ENCODE data around the gene TARS1. TPM values are rescaled to one million over a fixed set of nuclear protein-coding genes. Genes with fewer than 3 reads are reported as not detected.

Gene TARS1
- total RNA-seq (2021) (477 and 584 TPM in 2 replicates), Bru-seq, nascent RNA (percentile 100 among the genes with signal in this experiment), BruChase-seq, experiment 1, labeled RNA remaining after a 2-hour chase (percentile 99 among the genes with signal in this experiment), BruChase-seq, experiment 2, labeled RNA remaining after a 6-hour chase (percentile 100 among the genes with signal in this experiment)
- long read RNA-seq, full-length matches to known transcripts: 678 of 765 reads
- long read RNA-seq, partial matches to known transcripts: 57 of 765 reads
- long read RNA-seq, other reads (novel, unspliced or antisense): 30 of 765 reads

DNA sequence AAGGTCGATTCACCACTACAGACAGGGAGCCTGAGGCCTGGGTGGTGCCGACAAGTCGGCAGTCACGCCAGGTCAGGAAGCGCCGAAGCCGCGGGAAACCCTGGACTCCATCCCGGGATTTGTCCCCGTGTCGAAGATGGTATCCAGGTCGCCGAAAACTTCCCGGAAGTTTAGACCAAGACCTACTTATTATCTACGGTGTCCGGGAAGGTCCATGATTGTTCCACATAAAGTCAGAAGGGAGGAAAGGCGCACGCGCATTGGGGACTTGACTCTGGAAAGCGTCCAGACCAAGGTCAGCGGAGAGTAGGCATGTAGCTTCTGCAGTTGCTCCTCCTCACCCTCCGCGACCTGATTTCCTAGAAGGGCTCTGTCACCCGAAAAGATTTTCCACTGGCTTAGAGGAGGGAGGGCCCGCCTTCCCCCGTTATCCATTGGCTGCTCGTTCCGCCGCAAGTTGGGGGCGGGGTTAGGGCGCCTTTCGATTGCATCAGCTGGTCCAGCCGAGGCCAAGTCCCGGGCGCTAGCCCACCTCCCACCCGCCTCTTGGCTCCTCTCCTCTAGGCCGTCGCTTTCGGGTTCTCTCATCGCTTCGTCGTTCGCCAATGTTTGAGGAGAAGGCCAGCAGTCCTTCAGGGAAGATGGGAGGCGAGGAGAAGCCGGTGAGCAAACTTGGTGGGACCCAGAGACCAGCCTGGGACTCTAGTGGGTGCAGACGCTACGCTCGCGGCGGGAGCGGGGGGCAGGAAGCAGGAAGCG is at the start of gene TARS1:
TARS1 (plus strand) TSS at position 484 of the 759 bp plus-strand sequence; CDS start at position 606, 122 bp downstream.
- H3K27ac ChIP-seq: peak within 1 kb of the TSS; percentile 95
- peak within 1 kb of the TSS; percentile 97 for H2AFZ ChIP-seq
- peak within 1 kb of the TSS; percentile 96 for H3K4me2 ChIP-seq
- intact Hi-C loops (cut with micrococcal nuclease; ENCODE audit: unreplicated experiment): loop anchor here (1.0 to 5.0 kb wide), 7 partner anchors 207 to 1475 kb away; partner anchors contain the start of genes AMACR, BRIX1 and RAD1
- H3K9me3 ChIP-seq (ENCODE audit: insufficient read depth, low read depth): no peaks in the 10 kb centered on the region; the same call in 1 of the 2 replicates
- no TSS peak for BruUV-seq (replicated peaks)
- H3K9me2 ChIP-seq (ENCODE audit: insufficient read depth): no peaks in the 10 kb centered on the region
- TF ChIP-seq EZH2 (IDR thresholded peaks at IDR 0.05; ENCODE audit: low read depth): no peak
- TF ChIP-seq, protein P1, sequence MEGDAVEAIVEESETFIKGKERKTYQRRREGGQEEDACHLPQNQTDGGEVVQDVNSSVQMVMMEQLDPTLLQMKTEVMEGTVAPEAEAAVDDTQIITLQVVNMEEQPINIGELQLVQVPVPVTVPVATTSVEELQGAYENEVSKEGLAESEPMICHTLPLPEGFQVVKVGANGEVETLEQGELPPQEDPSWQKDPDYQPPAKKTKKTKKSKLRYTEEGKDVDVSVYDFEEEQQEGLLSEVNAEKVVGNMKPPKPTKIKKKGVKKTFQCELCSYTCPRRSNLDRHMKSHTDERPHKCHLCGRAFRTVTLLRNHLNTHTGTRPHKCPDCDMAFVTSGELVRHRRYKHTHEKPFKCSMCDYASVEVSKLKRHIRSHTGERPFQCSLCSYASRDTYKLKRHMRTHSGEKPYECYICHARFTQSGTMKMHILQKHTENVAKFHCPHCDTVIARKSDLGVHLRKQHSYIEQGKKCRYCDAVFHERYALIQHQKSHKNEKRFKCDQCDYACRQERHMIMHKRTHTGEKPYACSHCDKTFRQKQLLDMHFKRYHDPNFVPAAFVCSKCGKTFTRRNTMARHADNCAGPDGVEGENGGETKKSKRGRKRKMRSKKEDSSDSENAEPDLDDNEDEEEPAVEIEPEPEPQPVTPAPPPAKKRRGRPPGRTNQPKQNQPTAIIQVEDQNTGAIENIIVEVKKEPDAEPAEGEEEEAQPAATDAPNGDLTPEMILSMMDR (conservative IDR thresholded peaks at IDR 0.05): no peak
- no peaks in the 10 kb centered on the region for H3K27me3 ChIP-seq (ENCODE audit: insufficient read depth, low read depth)
- H3K4me1 ChIP-seq (replicated peaks; ENCODE audit: insufficient read depth): peaks cover 31% of the 10 kb centered on the region
- DNase-seq: peak; percentile 100
- ChIA-PET CTCF (interaction anchor here (0.6 to 1.8 kb wide), 3 partner anchors 503 to 1247 kb away, joined by 3 to 14 read pairs (median 5); no protein-coding TSS in a partner anchor), POLR2A (ENCODE audit: unreplicated experiment) (interaction anchor here (0.5 to 1.0 kb wide), 11 partner anchors 19 to 1522 kb away, joined by 3 to 8 read pairs (median 4); no protein-coding TSS in a partner anchor)
- H4K20me1 ChIP-seq (ENCODE audit: insufficient read depth): peaks cover 41% of the 10 kb centered on the region
- peaks cover 21% of the 10 kb centered on the region for H3F3A ChIP-seq (ENCODE audit: insufficient read depth, low read depth)
- peaks cover 31% of the 10 kb centered on the region for H3K36me3 ChIP-seq (ENCODE audit: low read depth)
- peak within 1 kb of the TSS; percentile 88 for H3K4me3 ChIP-seq
- H3K79me2 ChIP-seq (ENCODE audit: low read depth): peaks cover 73% of the 10 kb centered on the region

DNA sequence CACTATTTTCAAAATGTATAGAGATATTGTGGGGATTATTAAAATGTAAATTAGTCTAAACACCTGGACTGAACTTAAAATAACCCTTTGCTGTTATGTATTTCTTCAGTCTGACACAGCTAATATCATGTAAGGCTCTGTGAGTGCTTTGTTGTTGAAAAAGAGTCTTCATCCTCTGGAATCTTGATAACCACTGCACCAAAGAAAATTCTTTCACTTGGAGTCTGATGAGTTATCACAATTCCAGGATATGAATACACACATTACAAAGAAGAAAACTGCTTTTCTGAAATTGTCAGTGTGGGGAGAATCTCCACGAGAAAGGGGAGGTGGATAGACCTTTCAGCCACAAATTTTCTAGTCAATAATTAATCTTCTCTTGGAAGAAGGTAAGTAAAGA is 42.3 kb upstream of the TARS1 start:
- intact Hi-C loops (cut with micrococcal nuclease; ENCODE audit: unreplicated experiment): no loop called here
- Histone ChIP-seq H2AFZ (no peak overlapping the region), H3F3A (ENCODE audit: insufficient read depth, low read depth) (peaks cover 23% of the 10 kb centered on the region), H3K4me2 (no peak overlapping the region), H3K27ac (no peak overlapping the region), H3K9me3 (ENCODE audit: insufficient read depth, low read depth) (peaks cover 8% of the 10 kb centered on the region), H3K27me3 (ENCODE audit: insufficient read depth, low read depth) (peaks cover 5% of the 10 kb centered on the region; the same call in 1 of the 2 replicates), H3K79me2 (ENCODE audit: low read depth) (no peaks in the 10 kb centered on the region), H3K9me2 (ENCODE audit: insufficient read depth) (no peaks in the 10 kb centered on the region), H3K4me3 (no peak overlapping the region), H3K4me1 (replicated peaks; ENCODE audit: insufficient read depth) (peaks cover 31% of the 10 kb centered on the region), H3K36me3 (ENCODE audit: low read depth) (no peaks in the 10 kb centered on the region), H4K20me1 (ENCODE audit: insufficient read depth) (no peaks in the 10 kb centered on the region)
- no peak for DNase-seq
- ChIA-PET POLR2A (ENCODE audit: unreplicated experiment) (no interaction called here), CTCF (no interaction called here)
- TF ChIP-seq, protein P1 (conservative IDR thresholded peaks at IDR 0.05): no peak
- no peak for TF ChIP-seq EZH2 (IDR thresholded peaks at IDR 0.05; ENCODE audit: low read depth)
- no TSS peak for BruUV-seq (replicated peaks)

DNA sequence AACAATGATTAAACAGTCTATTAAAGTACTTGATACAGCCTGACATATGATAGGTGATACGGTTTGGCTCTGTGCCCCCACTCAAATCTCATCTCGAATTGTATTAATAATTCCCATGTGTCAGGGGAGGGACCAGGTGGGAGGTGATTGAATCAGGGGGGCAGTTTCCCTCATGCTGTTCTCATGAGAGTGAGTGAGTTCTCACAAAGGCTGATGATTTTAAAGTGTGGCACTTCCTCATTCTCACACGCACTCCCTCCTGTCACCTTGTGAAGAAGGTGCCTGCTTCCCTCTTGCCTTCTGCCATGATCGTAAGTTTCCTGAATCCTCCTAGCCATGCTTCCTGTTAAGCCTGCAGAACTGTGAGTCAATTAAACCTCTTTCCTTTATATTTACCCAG is 40.1 kb upstream of the TARS1 start:
- BruUV-seq (replicated peaks): no TSS peak
- TF ChIP-seq, protein P1 (conservative IDR thresholded peaks at IDR 0.05): no peak
- TF ChIP-seq EZH2 (IDR thresholded peaks at IDR 0.05; ENCODE audit: low read depth): no peak
- no peaks in the 10 kb centered on the region for H3K79me2 ChIP-seq (ENCODE audit: low read depth)
- H3K4me2 ChIP-seq: no peak overlapping the region
- intact Hi-C loops (cut with micrococcal nuclease; ENCODE audit: unreplicated experiment): loop anchor here (1.0 to 5.0 kb wide), 4 partner anchors 57 to 633 kb away; no protein-coding TSS in a partner anchor
- peaks cover 23% of the 10 kb centered on the region for H3F3A ChIP-seq (ENCODE audit: insufficient read depth, low read depth)
- H3K9me3 ChIP-seq (ENCODE audit: insufficient read depth, low read depth): peaks cover 8% of the 10 kb centered on the region
- H3K27me3 ChIP-seq (ENCODE audit: insufficient read depth, low read depth): no peaks in the 10 kb centered on the region
- peaks cover 32% of the 10 kb centered on the region for H3K4me1 ChIP-seq (replicated peaks; ENCODE audit: insufficient read depth)
- H3K36me3 ChIP-seq (ENCODE audit: low read depth): no peaks in the 10 kb centered on the region
- H3K9me2 ChIP-seq (ENCODE audit: insufficient read depth): no peaks in the 10 kb centered on the region
- ChIA-PET POLR2A (ENCODE audit: unreplicated experiment) (no interaction called here), CTCF (no interaction called here)
- peak overlapping the region; percentile 61 for H3K27ac ChIP-seq
- H2AFZ ChIP-seq: no peak overlapping the region
- peak in 1 of 2 experiments; percentile 25 for DNase-seq
- H3K4me3 ChIP-seq: no peak overlapping the region
- no peaks in the 10 kb centered on the region for H4K20me1 ChIP-seq (ENCODE audit: insufficient read depth)

Measured in PC-9 (cell line).